Measurements from ENCODE around the gene PLEKHD1.
"Not testable (repeated sequence)": the region's sequence is repeated elsewhere in the genome, so short reads cannot be mapped to it uniquely, and the experiment has no call there.

Gene PLEKHD1

GRCh38 chr14:69493791-69494190 lies 9.3 kb downstream of the PLEKHD1 start:
- DNase-seq (ENCODE audit: low spot score): no peak
- no peak for TF ChIP-seq CTCF (IDR thresholded peaks at IDR 0.05; ENCODE audit: borderline replicate concordance, control extremely low read depth, extremely low read depth, insufficient read depth, missing control alignments)
- in situ Hi-C loops (cut with MboI; ENCODE audit: low sequenced_read_pairs, unreplicated experiment): no loop called here

- no peak for DNase-seq (ENCODE audit: low spot score)
- in situ Hi-C loops (cut with MboI; ENCODE audit: low sequenced_read_pairs, unreplicated experiment): no loop called here
- TF ChIP-seq CTCF (IDR thresholded peaks at IDR 0.05; ENCODE audit: borderline replicate concordance, control extremely low read depth, extremely low read depth, insufficient read depth, missing control alignments): no peak
These were observed 10.9 kb downstream of the PLEKHD1 start for GRCh38 chr14:69495341-69495921.

- DNase-seq (ENCODE audit: low spot score); in situ Hi-C loops (cut with MboI; ENCODE audit: low sequenced_read_pairs, unreplicated experiment): not testable (repeated sequence)
These were observed 13.3 kb downstream of the PLEKHD1 start for GRCh38 chr14:69497866-69498265.

- in situ Hi-C loops (cut with MboI; ENCODE audit: low sequenced_read_pairs, unreplicated experiment); DNase-seq (ENCODE audit: low spot score): not testable (repeated sequence)
These were observed 13.8 kb downstream of the PLEKHD1 start for GRCh38 chr14:69498286-69498685.

GRCh38 chr14:69499436-69499835 lies 14.9 kb downstream of the PLEKHD1 start:
- TF ChIP-seq CTCF (IDR thresholded peaks at IDR 0.05; ENCODE audit: borderline replicate concordance, control extremely low read depth, extremely low read depth, insufficient read depth, missing control alignments): no peak
- no peak for DNase-seq (ENCODE audit: low spot score)
- in situ Hi-C loops (cut with MboI; ENCODE audit: low sequenced_read_pairs, unreplicated experiment): no loop called here

GRCh38 chr14:69500096-69500495 lies 15.6 kb downstream of the PLEKHD1 start:
- TF ChIP-seq CTCF (IDR thresholded peaks at IDR 0.05; ENCODE audit: borderline replicate concordance, control extremely low read depth, extremely low read depth, insufficient read depth, missing control alignments): no peak
- DNase-seq (ENCODE audit: low spot score): no peak
- in situ Hi-C loops (cut with MboI; ENCODE audit: low sequenced_read_pairs, unreplicated experiment): no loop called here

GRCh38 chr14:69500736-69501135 lies 16.2 kb downstream of the PLEKHD1 start:
- DNase-seq (ENCODE audit: low spot score): no peak
- in situ Hi-C loops (cut with MboI; ENCODE audit: low sequenced_read_pairs, unreplicated experiment): no loop called here
- TF ChIP-seq CTCF (IDR thresholded peaks at IDR 0.05; ENCODE audit: borderline replicate concordance, control extremely low read depth, extremely low read depth, insufficient read depth, missing control alignments): no peak

GRCh38 chr14:69501423-69501838 lies 16.9 kb downstream of the PLEKHD1 start:
- DNase-seq (ENCODE audit: low spot score): no peak
- TF ChIP-seq CTCF (IDR thresholded peaks at IDR 0.05; ENCODE audit: borderline replicate concordance, control extremely low read depth, extremely low read depth, insufficient read depth, missing control alignments): no peak
- in situ Hi-C loops (cut with MboI; ENCODE audit: low sequenced_read_pairs, unreplicated experiment): no loop called here

Measured in GM13976 (cell line).